Thyroid gland (tissue), 4 donors: Measurements from ENCODE around the gene GPC6. TPM values are rescaled to one million over a fixed set of nuclear protein-coding genes. Genes with fewer than 3 reads are reported as not detected.

Experiments used
- DNase-seq, 2 donors: peaks; one replicate each; pipeline ENCODE4 v3.0.0-alpha.2; 2019
- H3K27ac ChIP-seq, 3 donors: fragments of 200-600 bp; sonication (generic); 1 replicate in 2 of 3; 2 replicates in 1 of 3; pipeline ENCODE4 v1.5.1; 2016 to 2019; ENCODE audit warnings: mild to moderate bottlenecking in 1 of 3, moderate library complexity in 1 of 3
- H3K27me3 ChIP-seq: fragments of 200-600 bp; sonication (generic); one replicate; pipeline ENCODE4 v1.5.1; 2019
- H3K36me3 ChIP-seq, 2 donors: fragments of 200-600 bp; sonication (generic); one replicate each; pipeline ENCODE4 v1.5.1; 2016 to 2019
- H3K4me1 ChIP-seq, 2 donors: fragments of 200-600 bp; sonication (generic); one replicate each; pipeline ENCODE4 v1.5.1; 2017 to 2019
- H3K4me3 ChIP-seq, 3 donors: fragments of 200-600 bp; sonication (generic); replicated peaks in 1 of 3; 1 replicate in 2 of 3; 2 replicates in 1 of 3; pipeline ENCODE4 v1.5.1; 2016; ENCODE audit warnings: mild to moderate bottlenecking in 1 of 3
- H3K9me3 ChIP-seq: fragments of 200-600 bp; sonication (generic); one replicate; pipeline ENCODE4 v1.5.1; 2017
- CTCF ChIP-seq, 6 experiments: fragments of 200-600 bp in 3 of 6; fragments of 450-650 bp in 3 of 6; sonication (generic) in 3 of 6; IDR thresholded peaks; one replicate each; pipeline ENCODE4 v1.5.1; 2016 to 2019; ENCODE audit warnings: antibody characterized with exemption in 6 of 6, mild to moderate bottlenecking in 2 of 6, inconsistent platforms in 1 of 6, moderate library complexity in 1 of 6
- POLR2A ChIP-seq, 2 donors: fragments of 450-650 bp; IDR thresholded peaks; one replicate each; pipeline ENCODE4 v1.6.1; 2017; ENCODE audit warnings: antibody characterized with exemption in 2 of 2, mild to moderate bottlenecking in 2 of 2, moderate library complexity in 1 of 2
- WGBS, 2 donors: methylation state at CpG; one replicate each; pipeline ENCODE4 v1.1.5; 2017; 5-methylcytosine and 5-hydroxymethylcytosine counted together
- intact Hi-C: fragments of 100-400 bp; cut with DNase I; formaldehyde crosslinking; loops from one replicate; pipeline ENCODE4 v1.15.1; 2023
- total RNA-seq, 4 donors: library from RNA; depleted of rRNA; stranded (reverse); fragments of >200 nt; gene quantifications; one replicate each; pipeline ENCODE4 v1.2.3, GENCODE V29; 2016

Gene GPC6
- total RNA-seq, 4 donors from 2014 or later = 2.8 to 13.4 (median 7.5) TPM

- Histone ChIP-seq H3K36me3 (no peaks in the 10 kb centered on the region), H3K27ac (no peak overlapping the region), H3K9me3 (no peaks in the 10 kb centered on the region), H3K4me3 (no peak overlapping the region), H3K27me3 (no peaks in the 10 kb centered on the region), H3K4me1 (no peaks in the 10 kb centered on the region)
- intact Hi-C loops = no loop called here
- no peak for DNase-seq
- TF ChIP-seq CTCF (IDR thresholded peaks at IDR 0.05) = no peak
- no peak for TF ChIP-seq POLR2A (IDR thresholded peaks at IDR 0.05)
- 96 to 98% methylated on average over 1 of the region's 1 CpG for WGBS, 2 donors
These were observed 2.1 kb upstream of the GPC6 start for GRCh38 chr13:93224535-93224934.

- WGBS, 2 donors = 77 to 89% methylated on average over 2 of the region's 2 CpGs
- no peak overlapping the region for H3K27ac ChIP-seq
- H3K27me3 ChIP-seq = no peaks in the 10 kb centered on the region
- H3K4me3 ChIP-seq = no peak overlapping the region
- H3K36me3 ChIP-seq = no peaks in the 10 kb centered on the region
- intact Hi-C loops = no loop called here
- no peak for DNase-seq
- H3K9me3 ChIP-seq = no peaks in the 10 kb centered on the region
- TF ChIP-seq POLR2A (IDR thresholded peaks at IDR 0.05) (no peak), CTCF (IDR thresholded peaks at IDR 0.05) (no peak)
- no peaks in the 10 kb centered on the region for H3K4me1 ChIP-seq
These were observed 997 bp upstream of the GPC6 start for GRCh38 chr13:93225610-93226009.

GRCh38 chr13:93226065-93226622 is 463 bp upstream of the GPC6 start:
- WGBS, 2 donors = 7 to 11% methylated on average over 5 of the region's 5 CpGs

GRCh38 chr13:93227280-93227877 is 772 bp downstream of the GPC6 start:
- DNase-seq = peak in 1 of 2 donors; percentile 6
- H3K4me1 ChIP-seq = no peaks in the 10 kb centered on the region
- 0 to 1% methylated on average over 17 of the region's 55 CpGs for WGBS, 2 donors

More at GRCh38 chr13:93226065-93226622, 463 bp upstream of the GPC6 start:
- Histone ChIP-seq H3K4me1 (no peaks in the 10 kb centered on the region), H3K4me3 (no peak overlapping the region), H3K27me3 (no peaks in the 10 kb centered on the region), H3K36me3 (no peaks in the 10 kb centered on the region), H3K9me3 (no peaks in the 10 kb centered on the region), H3K27ac (no peak overlapping the region)
- intact Hi-C loops = no loop called here
- DNase-seq = no peak
- TF ChIP-seq POLR2A (IDR thresholded peaks at IDR 0.05) = no peak
- TF ChIP-seq CTCF (IDR thresholded peaks at IDR 0.05) = no peak

More at GRCh38 chr13:93227280-93227877, 772 bp downstream of the GPC6 start:
- intact Hi-C loops = no loop called here
- Histone ChIP-seq H3K4me3 (peak overlapping the region in 2 of 3 donors; percentile 7 to 20), H3K27ac (peak overlapping the region in 1 of 3 donors; percentile 58), H3K36me3 (no peaks in the 10 kb centered on the region), H3K9me3 (no peaks in the 10 kb centered on the region), H3K27me3 (no peaks in the 10 kb centered on the region)
- TF ChIP-seq CTCF (IDR thresholded peaks at IDR 0.05) (no peak), POLR2A (IDR thresholded peaks at IDR 0.05) (no peak)
